ENCODE results near the gene NCBP3.

NCBP3 gene

DNA sequence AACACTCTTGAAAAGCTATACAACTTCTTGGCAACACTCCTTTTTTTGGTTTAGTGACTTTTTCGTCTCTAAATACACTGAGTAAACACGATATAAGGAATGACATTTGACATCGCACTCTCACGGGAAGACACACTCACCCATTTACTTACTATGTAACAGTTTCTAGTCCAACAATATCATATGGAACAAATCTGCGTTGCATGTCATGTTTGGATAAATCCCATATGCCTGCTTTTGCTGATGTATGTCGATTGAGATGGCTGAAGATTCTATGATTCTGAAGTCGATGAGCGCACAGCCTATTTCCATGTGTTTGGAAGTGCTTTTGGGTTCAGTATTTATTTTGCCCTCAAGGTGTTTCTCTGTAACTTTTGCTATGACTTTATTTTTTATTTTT, 63.3 kb downstream of the NCBP3 start:
- DNase-seq = no peak

DNA sequence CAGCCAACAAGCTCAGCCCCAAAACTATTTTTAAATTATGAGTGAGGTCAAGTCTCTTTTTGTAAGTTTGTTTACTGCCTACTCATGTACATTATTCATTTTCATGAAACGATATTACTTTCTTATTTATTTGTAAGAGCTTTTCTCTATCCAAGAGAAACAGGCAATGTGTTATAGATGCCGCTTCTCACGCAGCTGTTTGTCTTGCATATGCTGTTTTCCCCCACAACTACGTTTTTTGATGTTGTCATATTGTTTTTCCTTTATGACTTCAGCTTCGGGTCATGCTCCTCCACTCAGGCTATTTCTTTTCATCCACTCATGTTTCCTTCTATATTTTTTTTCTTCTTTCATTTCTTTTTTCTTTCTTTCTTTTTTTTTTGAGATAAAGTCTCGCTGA, 65.1 kb downstream of the NCBP3 start:
- DNase-seq = no peak

DNA sequence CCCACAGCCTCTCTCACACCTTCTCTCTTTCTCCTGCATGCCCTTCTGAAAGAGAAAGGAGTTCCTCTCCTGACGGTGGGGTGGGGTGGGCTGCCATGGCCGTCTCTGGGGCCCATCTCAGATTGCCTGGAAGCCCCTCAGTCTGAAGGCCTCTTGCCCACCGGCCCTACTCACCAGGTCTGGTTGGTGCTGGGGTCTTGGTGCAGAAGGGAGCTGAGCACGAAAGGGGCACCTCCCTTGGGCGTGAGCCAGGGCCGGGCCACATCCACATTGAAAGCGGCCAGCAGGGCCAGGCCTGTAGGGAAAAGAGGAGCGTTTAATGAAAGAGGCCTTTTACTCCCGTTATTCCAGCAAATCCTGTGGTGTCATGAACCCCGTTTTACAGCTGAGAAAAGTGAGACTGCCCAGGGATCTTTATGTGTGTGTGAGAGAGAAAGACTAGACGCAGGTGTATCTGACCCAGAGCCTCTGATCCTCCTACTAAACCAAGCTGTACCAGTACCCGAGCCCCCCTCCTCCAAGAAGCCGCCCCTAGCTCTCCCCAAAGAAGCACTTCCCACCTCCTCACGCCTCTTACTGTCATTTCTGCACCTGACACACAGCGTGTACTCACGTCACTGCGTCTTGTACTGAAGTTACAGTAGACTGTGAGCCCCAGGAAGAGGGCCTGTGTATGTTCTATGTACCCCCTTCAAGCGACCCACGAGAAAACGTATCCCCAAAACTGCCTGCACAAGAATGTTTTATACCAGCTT, 68.5 kb downstream of the NCBP3 start:
- DNase-seq = no peak

DNA sequence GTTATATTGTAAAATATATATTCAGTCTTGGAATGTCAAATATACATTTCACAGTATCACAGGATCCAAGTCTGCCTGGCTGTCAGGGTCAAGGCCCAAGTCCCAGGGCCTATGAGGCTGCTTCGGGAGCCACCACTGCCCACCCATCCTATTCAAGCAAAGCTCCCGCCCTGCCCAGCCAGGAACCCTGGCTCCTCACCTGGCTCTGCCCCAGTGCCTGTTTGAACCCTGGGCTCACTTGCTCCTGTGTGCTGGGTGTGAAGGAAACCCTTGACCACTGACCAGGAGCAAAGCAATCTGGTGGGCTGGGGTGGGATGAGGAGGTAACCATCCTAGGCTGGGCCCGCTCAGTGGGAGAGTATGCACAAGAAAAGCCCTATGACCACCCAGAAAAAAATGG, 72.1 kb downstream of the NCBP3 start:
- no peak for DNase-seq

DNA sequence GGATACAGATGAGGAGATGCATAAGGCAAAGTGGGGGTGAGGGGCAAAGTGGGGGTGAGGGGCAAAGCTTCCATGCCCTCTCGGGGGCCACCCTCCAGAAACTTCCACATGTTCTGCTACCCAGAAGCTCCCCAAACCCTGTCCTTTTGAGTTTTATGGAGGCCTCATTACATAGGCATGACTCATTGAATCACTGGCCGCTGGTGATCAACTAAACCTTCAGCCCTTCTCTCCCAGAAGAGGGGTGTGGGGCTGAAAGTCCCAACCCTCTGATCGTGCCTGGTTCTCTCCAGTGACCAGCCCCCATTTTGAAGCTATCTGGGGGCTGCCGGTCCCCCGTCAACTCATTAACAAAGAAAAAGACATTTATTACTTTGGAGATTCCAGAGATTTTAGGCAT, 72.5 kb downstream of the NCBP3 start:
- no peak for DNase-seq

DNA sequence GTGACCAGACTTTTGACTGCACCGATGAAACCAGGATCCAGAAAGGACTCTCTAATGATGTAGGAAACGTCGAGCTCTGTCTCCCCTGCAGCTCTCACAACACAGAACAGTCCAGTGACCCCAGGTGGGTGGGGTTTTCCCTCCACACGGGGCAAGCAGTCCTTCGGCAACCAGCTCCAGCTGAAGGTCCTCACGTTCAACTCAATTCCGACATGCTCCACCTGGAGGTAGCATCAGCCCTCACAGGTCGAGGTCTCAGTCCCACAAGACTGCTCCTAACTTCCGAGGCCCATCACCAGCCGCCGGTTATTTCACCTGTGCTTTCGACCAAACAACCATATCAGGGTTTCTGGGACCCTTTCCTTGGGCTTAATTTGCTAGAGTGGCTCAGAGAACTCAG, 73.3 kb downstream of the NCBP3 start:
- DNase-seq = no peak

DNA sequence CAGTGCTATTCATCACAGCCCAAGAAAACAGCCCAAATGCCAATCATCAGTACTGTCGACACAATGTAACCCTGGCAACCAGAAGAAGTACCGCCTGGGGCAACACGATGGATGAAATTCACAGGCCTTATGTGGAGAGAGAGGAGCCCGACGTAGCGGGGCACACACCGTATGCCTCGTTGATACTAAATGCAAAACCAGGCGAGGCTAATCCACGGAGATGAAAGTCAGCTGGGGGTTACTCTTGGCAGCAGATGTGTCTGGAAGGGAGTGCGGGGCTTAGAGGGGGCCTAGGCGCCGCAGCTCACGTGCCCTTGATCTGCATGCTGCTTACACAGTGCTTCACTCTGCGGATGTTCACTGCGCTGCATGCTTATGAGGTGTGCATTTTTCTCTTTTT, 74.9 kb downstream of the NCBP3 start:
- DNase-seq = no peak

DNA sequence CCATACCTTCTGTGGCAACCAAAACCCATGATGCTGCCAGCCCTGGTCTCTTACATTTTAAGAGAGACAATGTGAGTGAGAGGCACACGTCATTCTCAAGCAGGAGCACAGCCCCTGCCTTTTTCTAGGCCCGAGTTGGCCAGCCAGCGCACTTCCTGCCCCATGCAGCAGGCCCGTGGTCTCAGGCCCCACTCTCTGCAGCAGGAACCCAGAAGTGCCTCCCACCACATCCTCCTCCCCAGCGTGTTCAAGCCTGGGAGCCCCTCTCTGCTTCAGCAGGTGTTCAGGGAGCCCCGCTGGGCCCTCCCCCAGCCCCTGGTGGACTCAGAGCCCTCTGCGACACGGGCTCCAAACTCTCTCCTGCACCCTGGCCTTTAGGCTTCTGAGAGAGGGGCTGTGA, 75.6 kb downstream of the NCBP3 start:
- DNase-seq = peak; percentile 71

DNA sequence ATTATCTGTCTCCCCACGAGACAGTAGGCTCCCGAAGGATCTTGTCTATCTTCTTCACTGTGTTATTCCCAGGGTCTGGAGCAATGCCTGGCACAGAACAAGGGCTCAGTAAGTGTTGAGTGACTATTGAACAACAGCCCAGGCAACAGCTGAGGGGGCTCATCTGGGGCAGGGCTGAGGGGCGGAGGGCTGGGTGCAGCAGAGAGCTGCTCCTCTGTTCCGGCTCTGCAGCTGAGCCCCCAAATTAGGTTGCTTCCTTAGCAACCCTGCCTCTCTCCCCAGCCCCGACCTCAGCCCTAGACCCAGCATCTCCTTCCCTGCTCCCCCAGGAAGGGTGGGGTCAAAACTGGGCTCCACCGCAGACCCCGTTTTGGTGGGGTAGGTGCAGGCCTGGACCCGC, 77.3 kb downstream of the NCBP3 start:
- no peak for DNase-seq

DNA sequence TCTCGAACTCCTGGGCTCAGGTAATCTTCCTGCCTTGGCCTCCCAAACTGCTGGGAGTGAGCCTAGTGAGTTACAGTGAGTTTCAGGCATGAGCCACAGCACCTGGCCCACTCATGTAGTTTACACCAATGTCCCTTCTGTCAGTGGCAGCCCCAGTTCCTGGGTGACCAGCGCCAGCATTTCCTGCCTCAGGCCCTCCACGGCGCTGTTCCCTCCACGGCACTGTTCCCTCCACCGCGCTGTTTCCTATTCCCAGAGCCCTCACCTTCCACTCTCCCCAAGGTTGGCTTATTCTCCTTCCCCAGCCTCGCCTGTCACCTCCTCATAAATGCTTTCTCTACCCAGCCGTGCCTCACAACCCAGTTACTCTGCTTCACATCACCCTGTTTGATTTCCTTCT, 77.7 kb downstream of the NCBP3 start:
- no peak for DNase-seq

DNA sequence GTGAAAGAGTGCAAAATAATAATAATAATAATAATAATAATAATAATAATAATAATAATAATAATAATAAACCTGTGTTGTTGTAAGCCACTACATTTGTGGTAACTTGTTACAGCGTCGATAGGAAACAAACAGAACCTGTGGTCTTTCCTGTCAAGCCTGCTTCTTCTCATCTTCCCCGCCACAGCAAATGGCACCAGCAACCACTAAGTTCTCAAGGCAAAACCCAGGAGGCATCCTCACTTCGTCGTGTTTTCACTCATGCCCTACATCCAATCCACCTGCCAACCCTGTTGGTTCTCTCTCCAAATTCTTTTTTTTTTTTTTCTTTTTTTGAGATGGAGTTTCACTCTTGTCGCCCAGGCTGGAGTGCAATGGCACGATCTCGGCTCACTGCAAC, 79.3 kb downstream of the NCBP3 start:
- DNase-seq = peak; percentile 48

DNA sequence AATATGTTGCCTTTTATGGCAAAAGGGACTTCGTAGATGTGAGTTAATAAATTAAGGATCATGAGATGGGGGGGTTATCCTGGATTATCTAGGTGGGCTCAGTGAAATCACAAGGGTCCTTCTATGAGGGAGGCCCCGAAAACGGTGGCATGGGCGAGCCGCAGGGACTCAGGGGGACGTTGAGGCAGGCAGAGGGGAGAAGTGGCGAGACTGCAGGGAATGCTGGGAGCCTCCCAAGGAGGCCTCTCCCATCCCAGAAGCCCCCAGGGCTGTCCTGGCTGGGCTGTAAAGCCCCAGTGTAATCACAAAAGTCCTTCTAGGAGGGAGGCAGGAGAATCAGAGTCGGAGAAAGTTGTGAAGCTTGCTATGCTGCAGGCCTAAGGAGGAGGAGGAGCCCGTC, 80.1 kb downstream of the NCBP3 start:
- peak; percentile 54 for DNase-seq

DNA sequence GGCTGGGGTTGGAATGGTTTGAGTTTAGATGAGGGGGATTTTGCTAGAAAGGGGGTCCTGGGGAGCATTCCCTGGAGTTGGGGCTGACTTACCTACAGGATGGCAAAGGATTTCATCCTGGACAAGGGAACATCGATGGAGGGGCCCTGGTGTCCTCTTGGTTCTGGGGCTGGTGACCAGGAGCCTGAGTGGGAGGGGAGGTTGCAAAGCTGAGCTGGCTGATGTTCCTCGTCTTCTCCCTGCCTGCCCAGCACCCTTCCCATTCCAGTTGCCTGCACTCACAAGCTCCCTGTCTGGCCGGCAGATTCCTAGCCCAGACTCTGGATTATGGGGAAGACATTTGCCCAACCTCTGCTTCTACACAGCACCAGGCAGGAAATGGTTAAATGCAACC, 82.3 kb downstream of the NCBP3 start:
- peak; percentile 61 for DNase-seq

DNA sequence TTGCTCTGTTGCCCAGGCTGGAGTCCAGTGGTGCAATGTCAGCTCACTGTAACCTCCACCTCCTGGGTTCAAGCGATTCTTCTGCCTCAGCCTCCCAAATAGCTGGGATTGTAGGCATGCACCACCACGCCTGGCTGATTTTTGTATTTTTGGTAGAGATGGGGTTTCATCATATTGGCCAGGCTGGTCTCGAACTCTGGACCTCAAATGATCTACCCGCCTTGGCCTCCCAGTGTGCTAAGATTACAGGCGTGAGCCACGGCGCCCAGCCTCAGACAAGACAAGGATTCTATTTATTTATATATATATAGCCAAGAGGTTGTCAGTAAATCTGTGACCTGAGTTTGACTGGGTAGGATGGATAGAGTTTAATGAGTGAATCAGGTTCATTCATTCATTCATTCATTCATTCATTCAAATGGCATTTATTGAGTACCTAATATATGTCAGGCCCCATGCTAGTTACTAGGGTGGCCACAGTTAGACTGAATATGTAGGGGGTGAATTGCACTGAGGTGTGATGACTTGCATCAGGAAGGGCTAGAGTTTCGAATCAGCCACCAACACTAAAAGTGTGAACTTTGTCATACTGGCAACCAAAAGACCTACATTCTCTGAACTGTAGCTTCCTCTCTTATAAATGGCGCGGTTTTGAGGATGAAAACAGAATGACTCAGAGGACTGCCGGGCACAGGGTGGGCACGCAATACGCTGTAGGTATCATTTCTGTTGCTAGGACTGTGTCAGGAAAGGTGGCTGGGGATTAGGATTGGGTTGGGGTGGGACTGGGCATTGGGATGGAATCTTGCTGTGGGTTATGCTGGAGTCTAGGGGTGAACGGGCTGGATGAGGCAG, 82.9 kb downstream of the NCBP3 start:
- peak; percentile 67 for DNase-seq

DNA sequence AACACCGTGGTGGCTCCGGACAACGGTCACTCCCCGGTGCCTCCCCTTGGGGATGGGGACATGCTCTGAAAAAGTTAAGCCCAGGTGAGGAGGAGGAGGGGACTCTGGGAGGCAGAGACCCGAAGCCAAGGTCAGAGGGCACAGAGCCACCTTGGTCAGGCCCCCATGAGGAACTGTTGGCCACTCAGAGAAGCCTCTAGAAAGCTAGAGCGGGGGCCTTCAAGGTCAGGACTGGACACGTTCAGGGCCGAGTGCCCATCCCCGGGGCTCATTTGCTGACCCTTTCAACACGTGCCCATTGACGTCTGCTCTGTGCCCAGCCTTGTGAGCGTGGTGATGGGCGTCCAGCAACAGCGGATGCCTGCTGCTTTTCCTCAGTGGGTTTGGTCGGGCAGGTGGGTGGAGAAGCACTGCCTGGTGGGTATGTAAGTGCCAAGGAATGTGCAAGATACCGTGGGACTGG, 84.1 kb downstream of the NCBP3 start:
- no peak for DNase-seq

DNA sequence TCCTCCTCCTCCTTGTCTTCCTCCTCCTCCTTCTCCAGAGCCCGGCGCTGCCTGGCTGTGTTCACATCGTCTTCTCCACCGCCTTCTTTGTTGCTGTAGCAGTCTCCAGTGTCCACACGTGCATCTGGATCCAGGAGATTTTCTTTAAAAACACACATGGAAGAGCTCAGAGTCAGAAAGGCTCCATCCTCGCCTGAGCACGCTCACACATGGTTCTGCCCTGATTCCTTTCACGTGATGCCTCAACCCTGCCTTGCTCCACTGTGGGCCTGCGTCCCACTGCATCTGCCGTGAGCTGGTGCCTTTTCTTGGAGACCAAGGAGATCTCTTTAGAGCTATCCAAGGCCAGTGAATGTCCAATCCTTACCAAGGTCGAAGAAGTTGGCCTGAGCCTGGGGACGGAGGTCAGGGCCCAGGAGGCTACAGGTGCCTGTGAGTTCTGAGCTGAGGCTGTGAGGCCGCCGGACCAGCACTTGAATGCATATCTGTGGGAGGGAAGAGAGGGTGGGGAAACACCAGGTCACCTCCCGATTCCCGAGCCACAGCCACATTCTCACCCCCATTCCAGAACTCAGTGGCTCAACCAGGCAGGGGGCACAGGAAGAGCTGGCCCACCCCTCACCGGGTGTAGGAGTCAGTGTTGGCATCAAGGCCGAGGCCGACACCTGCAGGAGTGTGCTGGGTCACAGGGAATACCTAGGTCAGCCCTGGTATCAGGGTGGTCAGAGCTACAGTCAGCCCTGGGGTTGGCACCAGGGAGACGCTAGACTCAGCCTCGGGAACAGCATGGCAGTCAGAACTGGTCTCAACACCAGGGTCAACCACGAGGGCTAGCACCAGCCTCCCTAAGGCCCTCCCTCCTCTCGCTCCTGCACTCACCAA, 84.8 kb downstream of the NCBP3 start:
- peak; percentile 54 for DNase-seq

DNA sequence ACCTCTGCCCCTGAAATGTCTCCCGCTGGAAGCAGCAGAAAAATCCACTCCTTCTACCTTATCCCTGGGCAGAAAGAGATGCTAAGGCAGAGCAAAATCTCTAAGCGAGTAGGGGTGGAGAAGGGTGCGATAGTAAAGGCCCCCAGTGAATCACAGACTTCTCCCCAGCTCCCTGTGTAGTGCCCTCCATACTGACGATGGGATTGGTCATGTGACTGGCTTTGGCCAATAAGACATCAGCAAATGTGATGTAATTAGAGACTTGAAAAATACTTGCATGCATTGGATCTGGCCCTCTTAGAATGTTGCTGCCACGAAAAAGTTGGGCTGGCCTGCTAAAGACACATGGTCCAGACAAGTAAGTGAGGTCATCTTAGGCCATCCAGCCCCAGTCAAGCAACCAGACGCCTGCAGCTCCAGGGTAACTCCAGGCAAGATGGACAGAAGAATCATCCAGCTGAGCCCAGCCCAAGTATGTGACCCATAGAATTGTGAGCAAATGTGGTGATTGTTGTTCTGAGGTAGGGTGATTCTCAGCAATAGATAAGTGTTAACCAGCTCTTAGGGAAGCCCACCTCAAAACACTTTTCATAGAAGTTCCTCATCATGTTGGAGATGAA, 86.3 kb downstream of the NCBP3 start:
- no peak for DNase-seq

DNA sequence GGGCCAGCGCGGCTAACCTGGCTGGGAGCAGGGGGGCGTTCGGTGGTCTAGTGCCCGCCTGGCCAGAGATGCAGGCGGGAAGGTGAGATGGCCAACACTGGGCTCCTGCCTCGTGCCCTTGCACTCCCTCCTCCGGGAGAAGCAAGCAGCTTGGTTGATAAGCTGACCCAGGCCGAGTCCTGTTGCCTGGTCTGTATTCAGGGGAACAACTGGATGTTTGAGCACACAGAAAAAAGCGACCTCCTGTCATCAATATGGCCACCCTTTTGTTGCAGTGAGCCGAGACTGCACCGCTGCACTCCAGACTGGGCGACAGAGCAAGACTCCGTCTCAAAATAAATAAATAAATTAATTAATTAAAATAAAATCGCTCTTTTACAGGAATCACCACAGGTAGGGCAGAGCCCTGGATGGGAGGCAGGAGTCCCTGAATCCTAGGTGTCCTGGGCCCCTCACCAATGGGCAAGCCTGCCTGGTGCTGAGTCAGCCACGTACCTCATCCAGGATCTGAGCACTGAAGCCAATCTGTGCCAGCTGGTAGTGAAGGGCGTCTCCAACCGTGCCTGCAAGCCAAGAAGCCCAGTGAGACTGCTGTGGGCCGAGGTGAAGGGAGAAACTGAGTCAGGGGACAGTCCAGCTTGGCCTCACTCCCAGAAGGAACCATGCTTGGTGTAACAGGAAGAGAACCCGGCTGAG, 90.6 kb downstream of the NCBP3 start:
- no peak for DNase-seq

DNA sequence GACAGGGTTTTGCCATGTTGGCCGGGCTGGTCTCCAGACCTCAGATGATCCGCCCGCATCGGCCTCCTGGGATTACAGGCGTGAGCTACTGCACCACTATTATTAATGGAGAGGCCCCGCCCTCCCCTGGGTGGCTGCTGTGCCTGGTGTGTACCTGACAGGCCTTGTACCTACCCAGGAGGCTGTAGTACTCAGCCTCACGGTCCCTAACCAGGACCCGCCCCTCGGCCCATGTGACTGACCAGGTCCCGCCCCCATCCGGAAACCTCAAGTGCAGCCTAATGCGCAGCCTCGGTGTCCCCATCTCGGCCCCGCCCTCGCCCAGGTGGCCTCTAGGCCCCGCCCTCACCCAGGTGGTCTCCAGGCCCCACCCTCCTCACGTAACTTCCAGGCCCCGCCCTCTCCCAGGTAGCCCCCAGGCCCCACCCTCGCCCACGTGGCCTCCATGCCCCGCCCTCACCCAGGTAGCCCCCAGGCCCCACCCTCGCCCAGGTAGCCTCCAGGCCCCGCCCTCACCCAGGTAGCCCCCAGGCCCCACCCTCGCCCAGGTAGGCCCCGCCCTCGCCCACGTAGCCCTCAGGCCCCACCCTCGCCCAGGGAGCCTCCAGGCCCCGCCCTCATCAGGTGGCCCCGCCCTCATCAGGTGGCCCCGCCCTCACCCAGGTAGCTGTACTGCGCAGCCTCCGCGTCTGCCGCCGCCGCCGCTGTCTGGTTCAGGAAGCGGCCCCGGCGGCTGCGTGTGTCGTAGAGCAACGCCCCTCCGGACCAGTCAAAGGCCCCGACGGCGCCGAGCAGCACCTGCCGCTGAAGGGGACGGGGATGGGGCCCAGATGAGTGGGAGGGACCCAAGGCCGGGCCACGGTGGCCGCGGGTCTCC, 91.3 kb downstream of the NCBP3 start:
- DNase-seq = peak; percentile 86

DNA sequence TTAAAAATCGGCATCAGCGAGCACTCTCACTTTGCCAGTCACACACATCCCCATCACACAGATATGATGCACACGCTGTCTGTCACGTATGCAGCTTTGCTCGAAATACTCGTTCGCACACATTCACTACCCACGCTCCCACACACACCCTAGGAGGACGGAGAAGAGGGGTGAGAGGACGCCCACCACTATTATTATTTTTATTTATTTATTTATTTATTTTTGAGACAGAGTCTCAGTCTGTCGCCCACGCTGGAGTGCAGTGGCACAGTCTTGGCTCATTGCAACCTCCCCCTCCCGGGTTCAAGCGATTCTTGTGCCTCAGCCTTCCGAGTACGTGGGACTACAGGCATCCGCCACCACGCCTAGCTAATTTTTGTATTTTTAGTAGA, 92.0 kb downstream of the NCBP3 start:
- no peak for DNase-seq

DNA sequence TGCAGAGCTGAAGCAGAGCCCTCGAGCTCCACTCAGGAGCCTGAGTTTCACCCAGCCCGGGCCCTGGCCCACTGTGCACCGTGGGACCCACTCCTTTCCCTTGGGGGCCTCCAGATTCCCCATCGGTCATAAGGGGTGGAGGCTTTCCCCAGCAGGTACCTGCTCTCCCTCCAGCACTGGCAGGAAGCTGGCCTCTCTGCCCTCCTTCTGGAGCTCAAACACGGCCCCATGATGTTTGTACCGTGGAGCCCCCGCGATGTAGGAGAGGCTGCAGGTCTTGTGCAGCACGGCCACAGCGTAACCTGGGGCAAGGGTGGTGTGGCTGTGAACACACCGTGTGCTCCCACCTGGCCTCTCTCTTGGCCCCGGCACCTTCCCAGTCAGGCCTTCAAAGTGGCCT, 92.4 kb downstream of the NCBP3 start:
- DNase-seq = no peak
